Forelimb muscle (tissue), 1 donor: ENCODE results near the gene WDR44. TPM values are rescaled to one million over a fixed set of nuclear protein-coding genes. Genes with fewer than 3 reads are reported as not detected.
"Not testable (repeated sequence)": the region's sequence is repeated elsewhere in the genome, so short reads cannot be mapped to it uniquely, and the experiment has no call there.

Experiments used
- DNase-seq: peaks from one replicate; pipeline ENCODE4 v3.0.0-alpha.2; 2013; ENCODE audit warnings: low read depth
- polyA plus RNA-seq: library from polyadenylated mRNA; unstranded; fragments of 120-200 nt; gene quantifications from one replicate; pipeline ENCODE4 v1.2.1, GENCODE V29; 2013; ENCODE audit not compliant: insufficient read length

Gene WDR44
- polyA plus RNA-seq, 1 donor, result 54.4 TPM

DNA sequence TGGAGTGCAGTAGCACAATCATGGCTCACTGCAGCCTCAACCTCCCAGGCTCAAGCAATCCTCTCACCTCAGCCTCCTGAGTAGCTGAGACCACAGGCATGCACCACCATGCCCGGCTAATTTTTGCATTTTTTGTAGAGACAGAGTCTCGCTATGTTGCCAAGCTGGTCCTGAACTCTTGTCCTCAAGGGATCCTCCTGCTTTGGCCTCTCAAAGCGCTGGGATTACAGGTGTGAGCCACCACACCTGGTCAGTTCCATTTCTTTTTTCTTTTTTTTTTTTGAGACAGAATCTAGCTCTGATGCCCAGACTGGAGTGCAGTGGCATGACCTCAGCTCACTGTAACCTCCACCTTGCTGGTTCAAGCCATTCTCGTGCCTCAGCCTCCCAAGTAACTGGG lies 136.5 kb downstream of the WDR44 start:
- DNase-seq, result not testable (repeated sequence)

DNA sequence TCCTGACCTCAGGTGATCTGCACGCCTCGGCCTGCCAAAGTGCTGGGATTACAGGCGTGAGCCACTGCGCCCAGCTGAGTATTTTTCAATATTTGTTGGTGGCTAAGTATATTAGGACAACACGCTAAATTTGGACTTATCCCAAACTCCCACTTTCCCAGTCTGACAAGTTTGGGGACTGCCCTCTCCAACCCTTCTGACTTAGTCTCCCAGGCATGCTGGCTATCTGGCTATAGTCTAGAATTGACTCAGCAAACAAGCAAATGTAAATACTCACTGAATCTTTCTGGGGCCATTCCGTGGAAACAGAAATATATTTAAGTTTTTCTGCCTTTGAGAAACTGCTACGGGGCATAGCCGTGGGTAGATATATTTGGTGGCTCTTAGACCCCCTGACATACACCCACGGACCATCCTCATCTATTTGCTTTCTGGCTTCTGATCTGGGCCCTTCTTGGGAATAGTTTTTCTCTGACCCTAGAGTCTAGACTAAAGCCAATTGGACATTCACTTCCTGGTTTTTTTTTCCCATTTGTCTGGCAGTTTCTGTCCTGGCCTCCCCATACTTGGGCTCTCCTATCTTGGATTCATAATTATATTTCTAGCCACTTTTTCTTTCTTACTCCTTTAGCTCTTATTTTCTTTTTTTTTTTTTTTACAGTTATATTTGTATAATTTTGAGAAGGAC lies 138.5 kb downstream of the WDR44 start:
- DNase-seq, result no peak

DNA sequence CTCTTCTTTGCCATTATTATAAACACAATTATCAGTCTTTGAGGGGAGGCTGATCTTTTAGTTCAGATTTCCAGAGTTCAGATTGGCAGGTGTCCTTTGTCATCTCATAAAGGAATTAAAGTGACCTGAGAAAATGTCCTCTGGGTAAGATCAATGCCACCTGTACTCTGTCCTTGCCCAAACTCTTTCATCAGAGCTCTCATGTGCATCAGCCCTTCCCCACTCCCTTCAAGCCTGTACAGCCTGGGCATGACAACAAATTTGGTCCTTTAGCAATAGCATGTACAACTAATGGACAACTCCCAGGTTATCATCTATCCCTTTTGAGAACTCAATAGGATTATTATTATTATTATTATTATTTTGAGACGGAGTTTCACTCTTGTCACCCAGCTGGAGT lies 140.8 kb downstream of the WDR44 start:
- not testable (repeated sequence) for DNase-seq

DNA sequence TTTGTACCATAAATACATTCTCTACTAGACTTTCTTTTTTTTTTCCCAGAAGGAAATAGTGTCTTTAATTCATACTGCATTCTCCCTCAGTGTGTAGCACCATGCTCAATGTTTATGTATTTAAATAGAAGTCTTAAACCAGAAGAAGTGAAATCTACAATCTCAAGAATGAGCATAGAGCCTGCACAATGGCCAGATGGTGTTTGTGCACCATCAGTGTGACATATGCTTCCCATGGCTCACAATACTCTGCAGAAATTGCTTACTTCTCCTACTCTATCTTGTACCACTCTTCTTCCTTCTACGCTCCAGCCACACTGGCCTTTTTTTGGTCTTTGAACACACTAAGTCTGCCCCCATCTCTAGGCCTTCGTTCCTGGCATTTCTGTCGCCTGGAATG lies 147.1 kb downstream of the WDR44 start:
- no peak for DNase-seq

DNA sequence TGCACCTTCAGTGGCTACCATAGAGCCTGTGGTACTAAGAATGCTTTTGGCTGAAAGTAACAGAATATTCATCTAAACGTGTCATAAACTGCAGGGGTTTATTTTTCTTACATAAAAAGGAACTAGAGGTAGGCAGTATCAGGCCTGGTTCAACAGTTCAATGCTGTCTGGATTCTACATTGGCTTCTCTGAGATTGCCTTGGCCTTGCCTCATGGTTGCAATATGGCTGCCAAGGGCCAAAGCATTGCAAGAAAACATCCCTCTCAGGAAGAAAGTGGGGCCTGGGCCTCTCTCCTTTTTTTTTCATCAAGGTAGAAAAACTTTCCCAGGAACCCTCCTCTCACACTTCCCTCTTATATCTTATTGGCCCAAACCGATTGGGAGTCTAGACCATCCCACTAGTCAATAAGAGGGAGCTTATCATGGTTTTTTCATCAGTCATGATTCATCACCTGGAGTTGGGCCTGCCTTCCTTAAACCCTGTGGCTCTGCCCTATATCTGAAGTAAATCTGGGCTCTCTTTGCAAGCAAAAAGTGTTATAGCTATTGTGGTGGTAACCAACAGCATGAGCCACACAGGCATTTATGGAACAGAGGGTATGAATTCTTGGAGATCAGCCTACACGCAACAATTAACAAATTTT lies 147.9 kb downstream of the WDR44 start:
- no peak for DNase-seq

DNA sequence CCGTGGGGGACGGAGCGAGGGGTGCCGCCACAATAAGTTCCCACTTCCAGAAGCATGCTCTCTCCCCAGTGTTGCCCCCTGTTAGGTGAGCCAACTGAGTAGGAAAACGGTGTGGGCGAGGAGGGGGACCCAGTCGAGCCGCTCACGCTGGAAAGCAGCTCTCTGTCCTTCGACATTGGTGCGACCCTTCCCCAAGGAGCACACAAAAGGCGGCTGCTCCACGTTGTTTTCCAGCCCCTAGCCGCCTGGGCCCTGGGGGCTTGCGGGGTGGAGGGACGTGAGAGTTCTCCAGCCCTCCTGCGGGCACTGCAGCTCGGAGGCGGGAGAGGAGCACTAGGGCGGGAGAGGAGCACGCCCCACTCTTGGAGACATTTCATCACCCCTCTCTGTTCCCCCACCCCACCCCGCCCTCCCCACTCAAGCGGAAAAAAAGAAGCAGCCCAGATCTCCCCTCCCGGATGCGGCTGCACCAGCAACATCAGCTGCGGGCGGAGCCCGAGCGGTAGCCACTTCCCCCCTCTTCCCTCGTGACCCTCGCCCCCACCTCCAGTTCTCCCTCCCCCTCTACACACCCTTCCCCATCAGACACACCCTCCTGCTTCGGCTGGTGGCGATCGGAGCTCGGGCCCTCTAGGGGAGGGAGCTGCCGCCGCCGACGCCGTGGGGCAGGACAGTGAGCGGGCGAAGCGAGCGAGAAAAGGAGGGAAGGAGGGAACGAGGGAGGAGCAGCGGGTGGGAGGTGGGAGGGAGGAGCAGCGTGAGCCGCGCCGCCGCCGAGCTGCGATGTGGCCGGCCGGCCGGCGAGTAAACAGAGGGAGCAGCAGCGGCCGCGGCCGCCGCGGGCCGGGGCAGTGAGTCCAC lies 149.4 kb downstream of the WDR44 start, which contains the start of gene DOCK11:
Gene DOCK11 (plus strand): TSS at position 755 of the 861 bp plus-strand sequence. CDS start 157 bp downstream, outside the sequence.
- DNase-seq, result peak; percentile 66

DNA sequence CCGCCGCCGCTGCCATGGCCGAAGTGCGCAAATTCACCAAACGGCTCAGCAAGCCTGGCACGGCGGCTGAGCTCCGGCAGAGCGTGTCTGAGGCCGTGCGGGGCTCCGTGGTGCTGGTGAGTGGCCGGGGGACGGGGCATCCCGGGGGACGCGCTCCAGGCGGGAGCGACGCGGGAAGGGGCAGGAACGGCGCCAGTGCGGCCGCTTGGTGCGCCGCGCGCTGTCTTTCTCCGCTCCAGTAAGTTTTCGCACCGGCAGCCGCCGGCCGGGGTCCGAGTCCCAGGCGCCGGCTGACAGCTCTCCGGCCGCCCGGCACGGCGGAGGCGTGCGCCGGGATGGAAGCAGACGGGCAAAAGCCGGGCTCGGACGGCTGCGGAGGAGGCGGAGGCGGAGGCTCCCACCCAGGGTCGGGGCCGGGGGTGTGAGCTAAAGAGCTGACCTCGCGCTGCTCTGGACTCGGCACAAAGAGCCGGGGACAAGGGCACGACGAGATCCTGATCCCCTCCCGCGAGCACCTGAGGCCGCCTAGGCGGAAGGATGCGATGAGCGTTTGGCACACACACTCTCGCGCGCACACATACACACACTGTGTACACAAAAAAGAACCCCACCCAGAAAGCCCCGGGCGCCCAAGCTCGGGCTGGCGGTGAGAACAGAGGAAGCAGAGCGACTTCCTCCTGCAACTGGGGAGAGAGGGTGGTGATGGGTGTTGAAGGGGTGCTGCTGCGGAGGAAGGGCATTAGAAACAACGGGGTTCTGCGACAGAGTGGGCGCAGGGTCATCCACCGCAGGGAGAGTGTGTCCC lies 150.3 kb downstream of the WDR44 start:
- DNase-seq, result no peak

DNA sequence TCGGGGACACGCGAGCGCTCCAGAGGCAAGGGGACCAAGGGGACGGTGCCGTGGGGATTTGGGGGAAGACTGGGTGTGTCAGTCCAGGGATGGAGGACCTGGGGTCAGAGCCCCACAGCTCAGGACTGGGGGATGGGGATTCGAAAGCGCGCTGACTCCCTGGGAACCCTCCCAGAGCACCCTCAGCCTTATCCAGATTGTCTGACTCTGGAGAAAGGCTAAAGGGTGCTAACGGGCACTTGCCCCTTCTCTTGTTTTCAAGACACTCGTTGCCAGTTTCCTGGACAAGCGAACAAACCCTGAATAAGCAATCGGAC lies 150.8 kb downstream of the WDR44 start:
- no peak for DNase-seq

DNA sequence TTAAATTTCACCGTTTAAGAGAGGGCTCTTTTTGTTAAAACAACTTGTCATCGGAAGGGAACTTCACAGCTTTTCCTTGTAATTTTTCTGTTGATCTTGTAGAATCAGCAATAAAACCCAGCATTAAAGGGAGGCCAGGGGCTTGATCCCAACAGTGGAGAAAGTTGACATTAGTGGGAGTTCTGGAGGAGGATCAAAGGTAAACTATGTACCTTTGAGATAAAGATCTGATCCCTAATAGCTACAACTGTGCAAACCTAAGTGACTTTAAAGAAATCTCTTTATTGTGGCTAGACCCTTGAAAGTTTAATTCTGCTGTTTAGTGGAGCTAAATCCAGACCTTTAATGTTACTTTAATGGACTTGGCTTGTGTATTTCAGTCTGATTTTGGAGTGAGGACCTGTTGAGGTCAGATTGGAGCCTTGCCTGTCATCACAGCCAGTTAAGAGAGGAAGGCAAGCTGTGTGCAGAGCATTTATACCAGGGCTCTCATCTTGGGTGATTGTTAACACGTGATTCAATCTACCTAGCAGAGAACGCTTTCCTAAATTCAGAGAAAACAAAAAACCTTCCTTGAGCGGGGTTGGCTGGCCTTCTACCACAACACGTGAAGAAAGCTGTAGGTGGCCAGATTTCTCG lies 151.4 kb downstream of the WDR44 start:
- no peak for DNase-seq

DNA sequence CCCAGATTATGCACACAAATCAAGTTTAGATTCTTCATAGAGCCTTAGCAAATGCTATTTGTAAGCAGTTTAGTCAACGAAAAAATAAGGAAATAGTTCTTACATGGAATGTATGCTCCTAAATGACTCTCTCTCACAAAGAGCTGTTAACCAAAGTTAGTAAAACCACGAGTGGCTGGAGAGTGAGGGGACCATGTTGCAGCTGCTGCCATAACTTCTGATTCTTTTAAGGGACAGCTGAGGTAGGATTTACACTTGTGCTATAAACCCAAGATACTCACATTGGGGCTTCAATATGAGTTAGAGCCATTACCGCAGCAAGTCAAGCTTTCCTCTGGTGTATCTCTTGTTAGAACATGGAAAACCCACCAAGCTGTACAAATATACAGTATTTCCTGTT lies 152.4 kb downstream of the WDR44 start:
- no peak for DNase-seq

DNA sequence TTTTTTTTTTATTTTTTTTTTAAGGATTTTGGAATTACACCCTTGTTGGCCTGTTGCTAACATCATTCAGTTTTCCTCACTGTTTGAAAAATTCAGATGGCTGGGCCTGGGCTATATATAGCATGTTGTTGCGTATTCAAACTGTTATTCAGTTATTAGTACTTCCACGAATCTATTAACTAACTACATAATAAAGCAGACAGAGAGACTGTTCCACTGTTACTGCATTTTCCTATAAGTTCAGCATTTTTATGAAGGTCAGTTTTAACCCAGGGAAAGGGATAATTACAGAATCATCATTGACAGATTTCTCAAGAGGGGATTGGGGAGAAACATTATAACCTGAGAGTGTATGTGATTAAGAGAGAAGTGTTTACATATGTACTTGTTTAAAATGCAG lies 152.8 kb downstream of the WDR44 start:
- DNase-seq, result no peak

DNA sequence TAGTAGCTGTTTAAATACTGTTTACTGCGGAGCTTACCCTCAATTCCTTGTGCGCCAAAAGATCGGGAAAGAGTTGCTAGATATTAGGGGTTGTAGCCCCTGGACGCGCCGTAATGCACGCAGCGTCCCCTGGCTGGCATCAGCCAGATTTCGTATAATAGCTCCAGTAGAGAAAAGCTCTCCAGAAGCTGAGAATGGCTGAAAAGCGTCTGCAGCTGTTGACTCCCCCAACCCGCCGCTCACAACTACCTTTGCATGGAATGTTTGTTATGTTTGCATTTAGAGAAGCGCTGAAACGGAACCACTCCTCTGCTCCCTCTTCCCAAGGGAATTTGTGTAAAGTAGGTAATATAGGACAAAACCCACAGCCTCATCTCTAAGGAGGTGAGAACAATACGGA lies 153.4 kb downstream of the WDR44 start:
- no peak for DNase-seq

Other genes with a start within 250 kb of the WDR44 start
- gene KLHL13, start 229.3 kb upstream of the WDR44 start, polyA plus RNA-seq, result 56.6 TPM
- 17.4 TPM for gene DOCK11, start 149.7 kb downstream of the WDR44 start, polyA plus RNA-seq